ENCODE measurements around the gene PANK2.
A peak's percentile ranks its signal among the peaks of the same experiment; 100 is the strongest.
"Not testable (repeated sequence)": the region's sequence is repeated elsewhere in the genome, so short reads cannot be mapped to it uniquely, and the experiment has no call there.

PANK2 gene

DNA sequence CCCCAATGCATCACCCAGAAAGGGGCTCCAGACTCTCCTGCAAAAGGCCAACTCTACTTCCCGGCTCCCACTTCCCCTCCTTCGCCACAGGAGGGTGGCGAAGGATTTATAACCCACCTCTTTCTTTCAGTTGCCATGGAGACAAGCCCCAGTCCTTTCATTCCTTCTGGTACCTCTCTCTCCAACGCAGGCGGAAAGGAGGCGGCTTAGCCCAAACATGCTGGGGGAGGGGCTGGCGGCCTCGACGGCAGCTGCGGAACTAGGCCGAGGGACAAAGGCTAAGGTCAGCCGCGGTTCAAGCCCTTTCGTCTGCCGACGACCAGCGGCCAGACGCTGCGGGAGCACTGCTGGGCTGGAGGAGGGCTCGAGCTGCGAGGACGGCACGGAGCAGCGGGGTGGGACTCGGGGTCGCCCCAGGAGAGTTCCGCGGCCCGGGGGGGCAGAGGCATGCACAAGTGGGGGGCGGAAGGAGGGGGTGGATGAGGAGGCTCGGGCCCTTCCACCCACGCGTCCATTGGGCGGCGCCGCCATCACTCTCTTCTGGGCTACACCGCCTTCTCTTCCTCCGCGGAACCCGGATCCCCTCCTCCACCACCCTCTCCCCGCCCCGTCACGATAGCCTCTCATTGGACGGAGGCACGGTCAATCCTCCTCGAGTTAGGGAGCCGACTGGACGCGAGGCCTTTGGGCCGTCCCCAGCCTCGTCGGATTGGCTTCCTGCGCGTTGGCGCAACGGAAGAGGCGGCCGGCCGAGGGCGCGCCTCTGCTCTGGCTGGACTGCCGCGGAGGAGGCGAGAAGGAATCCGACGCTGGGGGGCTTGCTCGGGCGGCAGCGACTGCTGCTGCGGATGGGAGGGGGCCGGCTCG, at the start of gene PANK2:
PANK2 (plus strand) TSS at position 766 of the 867 bp plus-strand sequence.
- DNase-seq: peak; percentile 98

DNA sequence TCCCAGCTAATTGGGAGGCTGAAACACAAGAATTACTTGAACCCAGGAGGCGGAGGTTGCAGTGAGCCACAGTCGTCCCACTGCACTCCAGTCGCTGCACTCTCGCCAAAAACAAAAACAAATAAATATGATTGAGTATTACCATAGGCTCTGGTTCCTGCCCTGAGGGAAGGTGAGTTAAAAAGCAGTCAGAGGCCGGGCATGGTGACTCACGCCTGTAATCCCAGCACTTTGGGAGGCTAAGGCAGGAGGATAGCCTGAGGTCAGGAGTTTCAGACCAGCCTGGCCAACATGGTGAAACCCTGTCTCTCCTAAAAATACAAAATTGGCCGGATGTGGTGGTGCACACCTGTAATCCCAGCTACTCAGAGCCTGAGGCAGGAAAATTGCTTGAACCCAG, 49.0 kb upstream of the PANK2 start:
- DNase-seq: not testable (repeated sequence)

DNA sequence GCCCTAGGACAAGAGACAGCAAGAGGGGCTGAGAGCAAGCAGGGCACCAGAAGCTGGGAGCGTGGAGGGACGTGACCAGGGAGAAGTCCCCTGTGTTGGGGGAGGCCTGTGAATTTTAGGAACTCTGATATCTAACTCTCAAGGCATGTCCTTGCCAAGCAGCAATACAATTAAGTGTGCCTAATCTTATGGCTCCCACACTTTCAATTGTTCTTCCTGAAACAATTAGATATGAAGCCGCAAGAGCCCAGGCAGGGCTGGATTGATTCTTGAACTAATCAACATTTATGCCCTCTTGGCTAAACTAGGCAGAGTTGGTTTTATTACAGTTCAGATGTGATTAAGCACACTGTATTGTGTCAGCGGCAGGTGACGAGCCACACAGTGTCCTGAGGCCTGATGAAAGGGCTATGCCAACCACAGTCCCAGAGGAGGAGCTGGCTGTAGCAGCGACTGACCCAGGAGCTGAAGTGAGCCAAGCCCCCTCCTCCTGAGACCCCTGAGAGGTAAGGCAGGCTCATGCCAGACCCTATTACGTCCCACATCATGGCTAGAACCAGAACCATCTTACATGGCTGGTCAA, 46.7 kb upstream of the PANK2 start:
- DNase-seq: no peak

DNA sequence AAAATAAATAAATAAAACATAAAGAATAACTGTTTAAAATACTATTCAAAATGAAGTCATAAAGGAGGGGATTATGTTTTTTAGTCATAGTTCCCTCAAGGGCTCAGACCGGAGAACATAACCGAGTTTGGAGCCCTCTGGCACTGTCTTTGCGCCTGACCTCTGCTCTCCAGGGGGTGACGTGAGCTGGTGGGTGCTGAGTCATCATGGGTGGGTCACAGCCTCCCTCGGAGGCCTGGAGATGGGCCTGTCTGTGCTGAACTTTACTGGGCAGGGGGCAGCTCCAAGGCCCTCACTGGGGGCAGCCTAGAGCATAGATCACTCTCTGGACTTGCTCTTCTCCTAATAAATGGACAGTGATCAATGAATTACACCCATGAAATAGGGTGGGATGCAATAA, 45.7 kb upstream of the PANK2 start:
- no peak for DNase-seq

DNA sequence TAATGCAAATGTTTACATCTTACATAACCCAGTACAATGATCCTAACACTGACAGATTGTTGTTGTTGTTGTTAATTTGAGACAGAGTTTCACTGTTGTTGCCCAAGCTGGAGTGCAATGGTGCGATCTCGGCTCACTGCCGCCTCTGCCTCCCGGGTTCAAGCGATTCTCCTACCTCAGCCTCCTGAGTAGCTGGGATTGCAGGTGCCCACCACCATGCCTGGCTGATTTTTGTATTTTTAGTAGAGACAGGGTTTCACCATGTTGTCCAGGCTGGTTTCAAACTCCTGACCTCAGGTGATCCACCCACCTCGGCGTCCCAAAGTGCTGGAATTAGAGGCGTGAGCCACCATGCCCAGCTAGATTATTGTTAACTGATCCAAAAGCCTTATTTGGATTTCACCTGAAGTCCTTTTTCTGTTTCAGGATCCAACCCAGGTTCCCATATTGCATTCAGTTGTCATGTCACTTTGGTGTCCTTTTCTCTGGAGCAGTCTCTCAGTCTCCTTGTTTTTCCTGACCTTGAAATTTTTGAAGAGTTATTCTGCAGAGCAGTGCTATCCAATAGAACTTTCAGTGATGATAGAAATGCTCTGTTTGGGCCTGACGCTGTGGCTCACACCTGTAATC, 45.1 kb upstream of the PANK2 start:
- not testable (repeated sequence) for DNase-seq

DNA sequence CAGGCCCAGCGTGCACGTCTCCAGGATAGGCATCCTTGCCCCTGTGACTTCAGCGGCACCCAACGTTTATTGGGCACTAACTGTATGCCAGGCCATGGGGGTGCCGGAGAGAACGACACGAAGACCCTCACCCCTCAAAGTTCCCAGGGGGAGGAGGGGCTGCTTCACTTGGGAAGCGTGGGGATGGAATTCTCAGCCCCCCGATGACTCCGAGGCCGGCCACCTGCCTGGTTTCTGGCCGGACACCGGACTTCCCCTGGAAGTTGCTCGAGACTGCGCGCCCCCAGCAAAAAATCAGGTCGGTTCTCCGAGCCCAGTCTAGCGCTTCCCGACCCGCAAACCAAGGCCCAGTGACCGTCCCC, 42.8 kb upstream of the PANK2 start:
- DNase-seq: no peak

DNA sequence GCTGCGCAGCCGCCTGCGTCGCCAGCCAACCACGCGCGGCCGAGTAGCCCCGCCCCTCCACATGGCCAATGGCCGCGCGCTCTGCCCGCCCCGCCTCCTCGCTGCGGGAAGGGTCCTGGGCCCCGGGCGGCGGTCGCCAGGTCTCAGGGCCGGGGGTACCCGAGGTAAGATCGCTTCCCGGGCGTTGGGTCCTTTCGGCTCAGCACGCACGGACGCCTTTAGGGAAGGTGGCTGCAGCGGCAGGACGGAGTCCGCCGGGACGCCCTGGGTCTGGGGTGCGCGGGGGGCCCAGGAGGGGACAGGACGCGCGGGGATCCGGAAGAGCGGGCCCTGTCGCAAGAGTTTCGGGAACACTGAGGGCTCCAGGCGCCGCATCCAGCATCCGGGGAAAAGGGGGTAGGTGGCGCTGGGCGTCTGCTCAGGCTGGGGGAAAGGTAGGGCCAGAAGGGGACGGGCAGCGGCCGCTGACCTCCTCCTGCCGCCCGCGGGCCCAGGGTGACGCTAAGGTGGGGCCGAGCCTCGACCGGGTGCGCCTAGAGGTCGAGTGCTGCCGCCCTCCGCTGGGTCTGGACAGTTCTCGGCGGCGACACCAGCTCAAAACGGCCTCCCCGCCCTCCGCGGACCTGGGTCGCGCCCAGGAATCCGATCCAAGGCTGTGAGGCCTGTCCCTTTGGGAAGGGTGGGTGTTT, 42.3 kb upstream of the PANK2 start, which contains the start of gene MAVS:
MAVS (plus strand) TSS at position 95 of the 689 bp plus-strand sequence. CDS start 7,791 bp downstream, outside the sequence.
- peak; percentile 80 for DNase-seq

DNA sequence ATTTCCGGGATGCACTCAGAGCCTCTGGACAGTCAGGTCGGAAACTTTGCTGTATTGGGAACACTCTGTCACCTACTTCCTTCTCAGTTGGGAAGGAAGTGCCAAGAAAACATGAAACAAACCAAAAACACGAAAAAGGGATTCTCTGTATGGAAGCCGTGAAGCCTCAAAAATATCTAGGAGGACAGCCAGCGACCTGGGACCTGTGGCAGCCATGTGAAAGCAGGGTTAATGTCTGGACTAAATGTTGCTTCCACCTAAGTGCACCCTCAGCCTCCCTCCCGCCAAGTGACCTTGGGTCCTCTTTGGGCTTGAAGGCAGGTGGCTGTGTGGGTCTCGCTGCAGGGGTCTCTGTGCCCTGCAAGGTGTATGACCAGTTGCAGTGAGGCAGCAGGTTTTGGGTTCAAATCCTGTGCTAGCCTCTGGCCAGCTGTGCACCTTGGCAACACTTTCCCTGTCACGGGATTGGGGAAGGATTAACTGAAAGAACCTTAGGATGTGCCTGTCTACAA, 41.7 kb upstream of the PANK2 start:
- no peak for DNase-seq

DNA sequence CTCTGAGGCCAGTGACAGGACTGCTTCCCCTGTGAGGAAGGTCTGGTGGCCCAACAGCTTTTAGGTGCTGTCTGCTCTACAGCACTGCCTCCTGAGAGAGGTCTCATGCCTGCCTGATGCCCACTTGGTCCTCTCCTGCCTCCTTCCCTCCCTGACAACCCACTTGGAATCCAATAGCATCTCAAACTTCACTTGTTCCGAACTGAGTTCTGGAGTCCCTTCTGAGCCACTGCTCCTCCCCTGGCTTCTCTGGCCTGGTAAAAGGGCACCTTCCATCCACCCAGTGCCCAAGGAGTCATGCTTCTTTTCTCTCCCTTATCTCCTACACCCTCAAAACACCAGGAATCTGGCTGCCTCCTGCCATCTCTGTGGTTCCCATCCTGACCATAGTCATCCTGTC, 40.6 kb upstream of the PANK2 start:
- DNase-seq: no peak

DNA sequence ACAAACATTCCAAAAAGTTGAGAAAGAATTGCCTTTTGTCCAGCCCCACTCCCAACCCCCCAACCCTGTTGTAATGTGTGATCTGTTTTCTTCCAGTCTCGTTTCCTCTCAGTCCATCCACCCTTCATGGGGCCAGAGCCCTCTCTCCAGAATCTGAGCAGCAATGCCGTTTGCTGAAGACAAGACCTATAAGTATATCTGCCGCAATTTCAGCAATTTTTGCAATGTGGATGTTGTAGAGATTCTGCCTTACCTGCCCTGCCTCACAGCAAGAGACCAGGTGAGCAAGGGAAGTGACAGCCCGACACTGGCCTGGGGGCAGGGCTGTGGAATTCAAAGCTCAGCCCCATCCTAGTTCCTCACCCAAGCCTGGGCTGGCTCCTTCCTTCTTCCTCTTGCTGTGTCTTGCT, 34.7 kb upstream of the PANK2 start:
- no peak for DNase-seq

DNA sequence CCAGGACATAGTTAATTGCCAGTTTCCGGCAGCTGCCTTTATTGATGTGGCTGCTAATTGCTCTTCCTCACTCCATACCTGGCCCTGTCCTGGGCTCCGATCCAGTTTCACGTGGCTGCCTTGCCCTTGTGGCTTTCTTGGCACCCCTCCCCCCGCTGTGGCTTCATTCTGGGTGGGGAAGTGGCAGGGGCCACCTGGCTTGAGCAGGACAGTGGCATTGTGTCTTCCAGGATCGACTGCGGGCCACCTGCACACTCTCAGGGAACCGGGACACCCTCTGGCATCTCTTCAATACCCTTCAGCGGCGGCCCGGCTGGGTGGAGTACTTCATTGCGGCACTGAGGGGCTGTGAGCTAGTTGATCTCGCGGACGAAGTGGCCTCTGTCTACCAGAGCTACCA, 31.8 kb upstream of the PANK2 start:
- peak; percentile 93 for DNase-seq

DNA sequence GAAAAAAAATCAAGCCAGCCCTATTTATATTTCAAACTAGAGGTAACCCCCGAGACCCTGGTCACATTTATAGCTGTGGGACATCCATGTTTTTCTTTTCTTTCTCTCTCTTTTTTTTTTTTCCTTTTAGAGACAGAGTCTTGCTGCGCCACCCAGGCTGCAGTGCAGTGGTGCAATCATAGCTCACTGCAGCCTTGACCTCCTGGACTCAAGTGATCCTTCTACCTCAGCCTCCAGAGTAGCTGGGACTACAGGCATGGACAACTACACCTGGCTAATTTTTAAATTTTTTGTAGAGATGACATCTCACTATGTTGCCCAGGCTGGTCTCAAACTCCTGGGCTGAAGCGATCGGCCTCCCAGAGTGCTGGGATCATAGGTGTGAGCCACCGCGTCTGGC, 30.5 kb upstream of the PANK2 start:
- DNase-seq: no peak

DNA sequence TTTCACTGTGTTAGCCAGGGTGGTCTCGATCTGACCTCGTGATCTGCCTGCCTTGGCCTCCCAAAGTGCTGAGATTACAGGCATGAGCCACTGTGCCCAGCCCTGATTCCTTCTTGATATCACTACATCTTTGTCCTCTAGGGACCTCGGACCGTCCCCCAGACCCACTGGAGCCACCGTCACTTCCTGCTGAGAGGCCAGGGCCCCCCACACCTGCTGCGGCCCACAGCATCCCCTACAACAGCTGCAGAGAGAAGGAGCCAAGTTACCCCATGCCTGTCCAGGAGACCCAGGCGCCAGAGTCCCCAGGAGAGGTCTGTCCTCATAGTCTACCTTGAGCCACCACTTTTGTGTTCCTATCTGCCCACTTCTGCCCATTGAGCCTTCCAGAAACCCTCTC, 28.0 kb upstream of the PANK2 start:
- DNase-seq: no peak

DNA sequence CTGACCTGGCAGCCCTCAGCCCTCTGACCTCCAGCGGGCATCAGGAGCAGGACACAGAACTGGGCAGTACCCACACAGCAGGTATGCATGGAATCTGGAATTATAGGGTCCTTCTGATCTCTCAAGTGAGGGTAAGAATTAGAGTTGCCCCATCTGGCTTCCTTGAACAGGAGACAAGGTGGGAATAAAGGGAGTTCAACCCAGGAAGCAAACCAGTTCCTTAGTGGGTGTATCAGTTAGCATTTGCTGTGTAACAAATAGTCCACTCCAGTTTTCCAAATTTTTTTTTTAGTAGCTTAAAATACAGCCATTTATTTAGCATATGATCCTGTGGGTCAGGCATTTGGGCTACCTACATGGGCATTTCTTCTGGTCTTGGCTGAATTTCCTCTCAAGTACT, 26.9 kb upstream of the PANK2 start:
- DNase-seq: no peak

DNA sequence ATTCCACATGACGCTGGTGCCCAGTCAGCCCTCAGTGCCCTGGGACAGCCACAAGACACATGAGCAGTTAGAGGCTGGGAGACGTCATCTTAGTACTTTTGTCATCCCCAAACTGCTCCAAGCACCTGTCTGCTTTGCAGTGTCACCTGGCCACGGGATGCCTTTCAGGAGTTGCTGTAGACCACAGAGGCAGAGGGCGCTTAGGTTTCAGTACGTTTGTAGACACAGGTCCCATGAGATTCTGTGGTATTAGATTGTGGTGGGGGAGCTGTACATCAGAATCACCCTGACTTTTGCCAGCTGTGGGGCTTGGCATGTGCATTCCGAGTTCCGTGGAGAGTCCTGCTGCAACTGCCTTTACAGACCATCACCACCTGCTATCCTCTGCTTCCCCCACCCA, 25.9 kb upstream of the PANK2 start:
- DNase-seq: no peak

DNA sequence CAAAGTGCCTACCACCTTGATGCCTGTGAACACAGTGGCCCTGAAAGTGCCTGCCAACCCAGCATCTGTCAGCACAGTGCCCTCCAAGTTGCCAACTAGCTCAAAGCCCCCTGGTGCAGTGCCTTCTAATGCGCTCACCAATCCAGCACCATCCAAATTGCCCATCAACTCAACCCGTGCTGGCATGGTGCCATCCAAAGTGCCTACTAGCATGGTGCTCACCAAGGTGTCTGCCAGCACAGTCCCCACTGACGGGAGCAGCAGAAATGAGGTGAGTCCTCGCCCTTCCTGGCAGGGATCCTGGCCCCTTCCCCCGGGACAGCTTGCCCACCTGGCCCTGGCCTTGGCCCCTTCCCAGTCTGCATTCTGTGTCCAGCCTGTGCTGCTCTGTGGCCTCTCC, 24.7 kb upstream of the PANK2 start:
- no peak for DNase-seq

DNA sequence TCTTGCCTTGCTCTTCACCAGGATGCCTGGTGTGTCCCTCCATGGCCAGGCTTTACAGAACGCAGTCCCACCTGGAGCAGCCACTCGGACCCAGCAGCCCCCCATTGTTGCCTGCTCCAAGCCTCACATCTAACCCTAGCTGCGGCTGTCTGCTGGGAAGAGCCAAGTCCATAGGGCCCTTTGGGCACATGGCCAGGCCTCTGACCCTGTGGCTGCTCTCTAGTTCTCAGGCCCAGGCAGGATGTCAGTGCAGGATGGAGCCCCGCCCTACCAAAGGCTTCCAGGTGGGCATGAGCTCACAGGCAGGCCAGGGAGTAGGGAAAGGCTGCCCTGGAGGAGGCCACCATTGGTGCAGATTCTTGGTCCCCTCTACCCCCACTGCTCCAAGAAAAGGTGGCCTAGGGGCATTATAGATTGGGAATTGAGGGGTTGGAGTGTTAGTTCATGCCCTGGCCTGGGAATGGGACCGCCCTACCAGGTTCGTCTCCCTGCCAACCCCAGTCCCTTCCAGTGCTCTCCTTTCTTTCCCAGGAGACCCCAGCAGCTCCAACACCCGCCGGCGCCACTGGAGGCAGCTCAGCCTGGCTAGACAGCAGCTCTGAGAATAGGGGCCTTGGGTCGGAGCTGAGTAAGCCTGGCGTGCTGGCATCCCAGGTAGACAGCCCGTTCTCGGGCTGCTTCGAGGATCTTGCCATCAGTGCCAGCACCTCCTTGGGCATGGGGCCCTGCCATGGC, 23.9 kb upstream of the PANK2 start:
- DNase-seq: no peak

DNA sequence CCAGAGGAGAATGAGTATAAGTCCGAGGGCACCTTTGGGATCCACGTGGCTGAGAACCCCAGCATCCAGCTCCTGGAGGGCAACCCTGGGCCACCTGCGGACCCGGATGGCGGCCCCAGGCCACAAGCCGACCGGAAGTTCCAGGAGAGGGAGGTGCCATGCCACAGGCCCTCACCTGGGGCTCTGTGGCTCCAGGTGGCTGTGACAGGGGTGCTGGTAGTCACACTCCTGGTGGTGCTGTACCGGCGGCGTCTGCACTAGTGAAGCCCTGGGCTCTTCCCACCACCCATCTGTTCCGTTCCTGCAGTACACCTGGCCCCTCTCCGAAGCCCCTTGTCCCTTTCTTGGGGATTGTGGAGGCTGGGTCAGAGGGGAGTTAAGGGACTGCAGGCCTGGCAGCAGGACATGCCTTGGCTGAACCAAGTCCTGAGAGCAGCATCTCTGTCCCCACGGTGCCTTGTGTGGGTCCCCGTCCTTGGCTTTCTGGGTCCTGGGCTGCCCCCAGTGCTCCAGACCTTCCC, 23.2 kb upstream of the PANK2 start:
- no peak for DNase-seq

DNA sequence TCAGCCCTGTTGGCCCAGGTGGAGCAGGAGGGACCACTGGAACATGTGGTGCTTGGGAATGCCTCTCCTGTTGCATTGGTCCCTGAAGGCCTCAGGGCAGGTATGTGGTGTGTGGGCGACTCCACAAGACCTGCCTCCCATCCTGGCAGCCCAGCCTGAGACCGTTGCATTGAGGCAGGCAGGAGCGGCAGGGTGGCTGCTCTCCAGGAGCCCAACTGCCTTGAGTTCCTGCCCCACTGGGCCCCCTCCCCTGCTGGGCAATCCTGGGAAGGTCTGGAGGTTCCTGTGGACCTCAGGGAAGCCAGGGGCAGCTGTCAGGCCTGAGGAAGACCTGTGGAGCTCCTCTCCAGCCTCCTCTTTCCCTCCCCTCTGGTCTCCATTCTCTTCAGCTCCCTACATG, 22.7 kb upstream of the PANK2 start:
- DNase-seq: no peak

DNA sequence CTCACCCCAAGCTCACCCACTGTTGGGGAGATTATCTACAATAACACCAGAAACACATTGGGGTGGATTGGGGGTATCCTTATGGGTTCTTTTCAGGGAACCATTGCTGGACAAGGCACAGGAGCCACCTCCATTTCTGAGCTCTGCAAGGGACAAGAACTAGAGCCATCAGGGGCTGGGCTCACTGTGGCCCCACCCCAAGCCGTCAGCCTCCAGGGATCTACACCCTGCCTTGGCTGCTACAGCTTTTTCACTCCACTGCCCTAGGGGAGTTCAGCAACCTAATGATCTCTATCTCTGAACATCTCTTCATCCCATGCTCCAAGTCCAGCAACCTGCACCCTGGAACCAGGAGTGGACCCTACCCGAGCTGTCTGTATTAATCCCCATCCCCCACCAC, 21.4 kb upstream of the PANK2 start:
- DNase-seq: no peak

DNA sequence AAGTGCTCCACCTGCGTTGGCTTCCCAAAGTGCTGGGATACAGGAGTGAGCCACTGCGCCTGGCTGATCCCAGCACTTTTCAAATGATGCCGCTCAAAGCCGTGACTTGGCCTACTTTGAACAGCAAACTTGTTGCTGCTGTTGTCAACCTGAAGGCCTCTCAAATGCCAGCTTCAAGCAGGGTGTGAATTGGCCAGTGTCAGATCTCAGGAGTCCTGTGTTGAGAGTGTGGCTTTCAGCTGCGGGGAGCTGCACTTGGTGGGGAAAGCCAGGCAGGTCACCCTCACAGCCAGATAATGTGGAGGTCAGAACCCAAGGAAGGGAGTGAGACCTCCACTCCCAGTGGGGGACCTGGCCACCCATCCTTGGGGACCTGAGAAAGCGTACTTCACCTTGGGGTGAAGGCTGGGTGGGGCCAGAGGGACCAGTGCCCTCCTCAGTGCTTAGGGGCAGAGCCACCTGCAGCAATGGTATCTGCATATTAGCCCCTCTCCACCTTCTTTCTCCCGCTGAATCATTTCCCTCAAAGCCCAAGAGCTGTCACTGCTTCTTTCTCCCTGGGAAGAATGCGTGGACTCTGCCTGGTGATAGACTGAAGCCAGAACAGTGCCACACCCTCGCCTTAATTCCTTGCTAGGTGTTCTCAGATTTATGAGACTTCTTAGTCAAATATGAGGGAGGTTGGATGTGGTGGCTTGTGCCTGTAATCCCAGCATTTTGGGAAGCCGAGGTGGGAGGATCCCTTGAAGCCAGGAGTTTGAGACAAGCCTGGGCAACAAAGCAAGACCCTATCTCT, 19.1 kb upstream of the PANK2 start:
- no peak for DNase-seq

All from NCI-H748 treated with DMSO at 0.1 percent for 48 hours (cell line).